ENCODE results near the gene TPGS2.

TPGS2 gene

GRCh38 chr18:36813824-36814223 lies 15.0 kb downstream of the TPGS2 start:
- Histone ChIP-seq H4K8ac (ENCODE audit: low read depth, low read length) (no peak overlapping the region), H3K4me2 (ENCODE audit: insufficient read depth, low read length, poor library complexity, severe bottlenecking) (no peak overlapping the region), H3K27me3 (ENCODE audit: control insufficient read depth in 3 of 3, insufficient read depth in 3 of 3, low read depth in 1 of 3, low read length in 3 of 3) (no peaks in the 10 kb centered on the region), H4K91ac (ENCODE audit: low read depth, low read length, poor library complexity) (no peak overlapping the region), H3K27ac (replicated peaks; ENCODE audit: low read length) (no peak overlapping the region), H3K23ac (ENCODE audit: low read depth, low read length, poor library complexity) (no peak overlapping the region), H2AK5ac (ENCODE audit: low read depth, low read length) (no peak overlapping the region), H2BK12ac (ENCODE audit: low read length) (no peak overlapping the region), H3K18ac (ENCODE audit: low read length) (no peak overlapping the region), H3K9ac (ENCODE audit: low read depth, low read length, poor library complexity) (no peak overlapping the region), H2BK5ac (ENCODE audit: low read length) (no peak overlapping the region), H3K4me3 (ENCODE audit: low read length in 2 of 2) (no peak overlapping the region), H3K4me1 (ENCODE audit: control insufficient read depth in 2 of 2, insufficient read depth in 1 of 2, low read depth in 1 of 2, low read length in 2 of 2) (peaks cover 0 to 3% of the 10 kb centered on the region in 2 donors), H3K36me3 (replicated peaks in 1 of 2; ENCODE audit: control insufficient read depth in 2 of 2, insufficient read depth in 2 of 2, low read length in 2 of 2) (peaks cover 17 to 91% of the 10 kb centered on the region in 2 donors), H2BK15ac (ENCODE audit: low read length) (no peak overlapping the region), H3K4ac (ENCODE audit: low read length) (no peak overlapping the region), H2BK120ac (ENCODE audit: low read depth, low read length) (no peak overlapping the region), H3K14ac (ENCODE audit: low read length) (no peak overlapping the region), H3K9me3 (replicated peaks in 1 of 2; ENCODE audit: control insufficient read depth in 2 of 2, insufficient read depth in 1 of 2, low read depth in 1 of 2, low read length in 2 of 2) (no peaks in the 10 kb centered on the region), H2AFZ (ENCODE audit: low read length) (no peak overlapping the region), H3K79me1 (ENCODE audit: low read depth, low read length) (peaks cover 1% of the 10 kb centered on the region)
- DNase-seq (ENCODE audit: low spot score) = no peak
- no CpG with 5 or more reads among the region's 3 CpGs for WGBS, 2 donors (ENCODE audit: extremely low coverage in 2 of 2, insufficient read length in 2 of 2, insufficient replicate concordance in 1 of 2)

DNA sequence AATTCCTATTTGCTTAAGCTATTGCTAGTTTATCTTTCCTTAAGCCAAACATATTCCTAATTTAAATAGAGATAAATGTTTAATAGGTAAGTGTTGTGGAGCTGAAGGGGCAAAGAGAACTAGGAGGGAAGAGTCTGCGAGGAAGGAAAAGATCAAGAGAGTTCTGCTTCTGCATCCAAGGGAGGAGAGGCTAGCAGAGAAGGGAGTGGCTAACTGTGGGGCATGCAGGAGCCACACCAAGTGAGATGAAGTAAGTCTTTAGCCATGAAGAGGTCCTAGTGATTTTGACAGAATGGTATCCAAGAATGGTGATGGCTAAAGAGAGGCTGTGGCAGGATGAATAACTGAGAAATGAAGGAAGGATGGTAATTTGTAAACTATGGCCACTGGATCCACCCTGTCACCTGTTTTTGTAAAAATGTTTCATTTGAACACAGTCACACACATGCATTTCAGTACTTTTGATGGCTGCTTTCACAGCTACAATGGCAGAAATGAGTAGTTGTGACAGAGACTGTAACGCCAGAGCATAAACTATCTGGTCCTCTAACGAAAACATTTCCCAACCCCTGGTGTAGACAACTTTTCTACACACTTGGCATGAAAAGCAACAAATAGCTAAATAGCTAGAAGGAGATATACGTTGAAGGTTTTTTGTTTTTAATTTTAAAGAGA lies 15.6 kb downstream of the TPGS2 start:
- WGBS, 2 donors (ENCODE audit: extremely low coverage in 2 of 2, insufficient read length in 2 of 2, insufficient replicate concordance in 1 of 2) = no CpG with 5 or more reads among the region's 4 CpGs
- peaks cover 1% of the 10 kb centered on the region for H3K79me1 ChIP-seq (ENCODE audit: low read depth, low read length)
- H2BK15ac ChIP-seq (ENCODE audit: low read length) = no peak overlapping the region
- no peak overlapping the region for H2BK12ac ChIP-seq (ENCODE audit: low read length)
- H4K91ac ChIP-seq (ENCODE audit: low read depth, low read length, poor library complexity) = no peak overlapping the region
- no peak for DNase-seq (ENCODE audit: low spot score)
- peaks cover 0 to 3% of the 10 kb centered on the region in 2 donors for H3K4me1 ChIP-seq (ENCODE audit: control insufficient read depth in 2 of 2, insufficient read depth in 1 of 2, low read depth in 1 of 2, low read length in 2 of 2)
- H2BK5ac ChIP-seq (ENCODE audit: low read length) = no peak overlapping the region
- H3K36me3 ChIP-seq (replicated peaks in 1 of 2; ENCODE audit: control insufficient read depth in 2 of 2, insufficient read depth in 2 of 2, low read length in 2 of 2) = peaks cover 17 to 89% of the 10 kb centered on the region in 2 donors
- no peak overlapping the region for H3K9ac ChIP-seq (ENCODE audit: low read depth, low read length, poor library complexity)
- no peak overlapping the region for H3K18ac ChIP-seq (ENCODE audit: low read length)
- no peak overlapping the region for H4K8ac ChIP-seq (ENCODE audit: low read depth, low read length)
- no peak overlapping the region for H3K4ac ChIP-seq (ENCODE audit: low read length)
- no peak overlapping the region for H3K4me2 ChIP-seq (ENCODE audit: insufficient read depth, low read length, poor library complexity, severe bottlenecking)
- no peaks in the 10 kb centered on the region for H3K27me3 ChIP-seq (ENCODE audit: control insufficient read depth in 3 of 3, insufficient read depth in 3 of 3, low read depth in 1 of 3, low read length in 3 of 3)
- no peak overlapping the region for H3K4me3 ChIP-seq (ENCODE audit: low read length in 2 of 2)
- H3K9me3 ChIP-seq (replicated peaks in 1 of 2; ENCODE audit: control insufficient read depth in 2 of 2, insufficient read depth in 1 of 2, low read depth in 1 of 2, low read length in 2 of 2) = no peaks in the 10 kb centered on the region
- no peak overlapping the region for H3K14ac ChIP-seq (ENCODE audit: low read length)
- H2AFZ ChIP-seq (ENCODE audit: low read length) = no peak overlapping the region
- H3K27ac ChIP-seq (replicated peaks; ENCODE audit: low read length) = no peak overlapping the region
- no peak overlapping the region for H2BK120ac ChIP-seq (ENCODE audit: low read depth, low read length)
- no peak overlapping the region for H2AK5ac ChIP-seq (ENCODE audit: low read depth, low read length)
- H3K23ac ChIP-seq (ENCODE audit: low read depth, low read length, poor library complexity) = no peak overlapping the region

DNA sequence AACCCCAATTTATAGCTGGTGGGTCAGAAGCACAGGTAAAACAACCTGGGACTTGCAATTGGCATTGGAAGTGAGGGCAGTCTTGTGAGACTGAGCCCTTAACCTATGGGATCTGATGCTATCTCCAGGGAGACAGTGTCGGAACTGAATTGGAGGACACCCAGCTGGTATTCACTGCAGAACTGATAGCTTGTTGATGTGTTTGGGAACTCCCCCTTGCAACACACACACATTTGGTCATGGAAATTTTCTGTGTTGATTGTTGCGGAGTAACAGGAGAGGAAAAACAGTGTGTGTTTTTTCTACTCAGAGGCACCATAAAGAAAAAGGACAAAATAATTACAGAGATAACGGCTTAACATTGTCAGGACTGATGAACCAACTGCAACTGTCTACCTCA lies 16.1 kb downstream of the TPGS2 start:
- Histone ChIP-seq H3K4me1 (ENCODE audit: control insufficient read depth in 2 of 2, insufficient read depth in 1 of 2, low read depth in 1 of 2, low read length in 2 of 2) (peaks cover 0 to 3% of the 10 kb centered on the region in 2 donors), H2AK5ac (ENCODE audit: low read depth, low read length) (no peak overlapping the region), H3K9me3 (replicated peaks in 1 of 2; ENCODE audit: control insufficient read depth in 2 of 2, insufficient read depth in 1 of 2, low read depth in 1 of 2, low read length in 2 of 2) (no peaks in the 10 kb centered on the region), H2BK15ac (ENCODE audit: low read length) (no peak overlapping the region), H3K23ac (ENCODE audit: low read depth, low read length, poor library complexity) (no peak overlapping the region), H3K36me3 (replicated peaks in 1 of 2; ENCODE audit: control insufficient read depth in 2 of 2, insufficient read depth in 2 of 2, low read length in 2 of 2) (peaks cover 17 to 89% of the 10 kb centered on the region in 2 donors), H3K27me3 (ENCODE audit: control insufficient read depth in 3 of 3, insufficient read depth in 3 of 3, low read depth in 1 of 3, low read length in 3 of 3) (no peaks in the 10 kb centered on the region), H4K91ac (ENCODE audit: low read depth, low read length, poor library complexity) (no peak overlapping the region), H3K4ac (ENCODE audit: low read length) (no peak overlapping the region), H3K4me2 (ENCODE audit: insufficient read depth, low read length, poor library complexity, severe bottlenecking) (no peak overlapping the region), H3K4me3 (ENCODE audit: low read length in 2 of 2) (no peak overlapping the region), H3K79me1 (ENCODE audit: low read depth, low read length) (peaks cover 1% of the 10 kb centered on the region), H2BK12ac (ENCODE audit: low read length) (no peak overlapping the region), H4K8ac (ENCODE audit: low read depth, low read length) (no peak overlapping the region), H3K9ac (ENCODE audit: low read depth, low read length, poor library complexity) (no peak overlapping the region), H2BK120ac (ENCODE audit: low read depth, low read length) (no peak overlapping the region), H3K14ac (ENCODE audit: low read length) (no peak overlapping the region), H3K27ac (replicated peaks; ENCODE audit: low read length) (no peak overlapping the region), H2BK5ac (ENCODE audit: low read length) (no peak overlapping the region), H2AFZ (ENCODE audit: low read length) (no peak overlapping the region), H3K18ac (ENCODE audit: low read length) (no peak overlapping the region)
- WGBS, 2 donors (ENCODE audit: extremely low coverage in 2 of 2, insufficient read length in 2 of 2, insufficient replicate concordance in 1 of 2) = no CpG with 5 or more reads among the region's 3 CpGs
- DNase-seq (ENCODE audit: low spot score) = no peak

GRCh38 chr18:36811955-36812354 lies 16.8 kb downstream of the TPGS2 start:
- Histone ChIP-seq H3K27me3 (ENCODE audit: control insufficient read depth in 3 of 3, insufficient read depth in 3 of 3, low read depth in 1 of 3, low read length in 3 of 3) (no peaks in the 10 kb centered on the region), H2BK120ac (ENCODE audit: low read depth, low read length) (no peak overlapping the region), H2BK12ac (ENCODE audit: low read length) (no peak overlapping the region), H2AFZ (ENCODE audit: low read length) (no peak overlapping the region), H3K18ac (ENCODE audit: low read length) (no peak overlapping the region), H3K79me1 (ENCODE audit: low read depth, low read length) (peaks cover 1% of the 10 kb centered on the region), H4K91ac (ENCODE audit: low read depth, low read length, poor library complexity) (no peak overlapping the region), H2BK15ac (ENCODE audit: low read length) (no peak overlapping the region), H3K36me3 (replicated peaks in 1 of 2; ENCODE audit: control insufficient read depth in 2 of 2, insufficient read depth in 2 of 2, low read length in 2 of 2) (peaks cover 15 to 89% of the 10 kb centered on the region in 2 donors), H3K9me3 (replicated peaks in 1 of 2; ENCODE audit: control insufficient read depth in 2 of 2, insufficient read depth in 1 of 2, low read depth in 1 of 2, low read length in 2 of 2) (no peaks in the 10 kb centered on the region), H2AK5ac (ENCODE audit: low read depth, low read length) (no peak overlapping the region), H3K27ac (replicated peaks; ENCODE audit: low read length) (no peak overlapping the region), H3K4me1 (ENCODE audit: control insufficient read depth in 2 of 2, insufficient read depth in 1 of 2, low read depth in 1 of 2, low read length in 2 of 2) (peaks cover 0 to 3% of the 10 kb centered on the region in 2 donors), H3K4me3 (ENCODE audit: low read length in 2 of 2) (no peak overlapping the region), H2BK5ac (ENCODE audit: low read length) (no peak overlapping the region), H3K14ac (ENCODE audit: low read length) (no peak overlapping the region), H3K4me2 (ENCODE audit: insufficient read depth, low read length, poor library complexity, severe bottlenecking) (no peak overlapping the region), H3K4ac (ENCODE audit: low read length) (no peak overlapping the region), H3K9ac (ENCODE audit: low read depth, low read length, poor library complexity) (no peak overlapping the region), H4K8ac (ENCODE audit: low read depth, low read length) (no peak overlapping the region), H3K23ac (ENCODE audit: low read depth, low read length, poor library complexity) (no peak overlapping the region)
- no peak for DNase-seq (ENCODE audit: low spot score)

Data from neuronal stem cell (in vitro differentiated cells).